Loucy (cell line): ENCODE data around the gene H1-8.

ENCODE experiments used
- H2AFZ ChIP-seq: fragments of 200-600 bp; sonication (generic); 2 replicates; pipeline ENCODE4 v1.6.0; 2016; ENCODE audit warnings: antibody characterized with exemption, mild to moderate bottlenecking, low read length, moderate library complexity
- H3F3A ChIP-seq: fragments of 200-600 bp; 2 replicates; pipeline ENCODE4 v1.6.0; 2016; ENCODE audit warnings: antibody characterized with exemption, low read depth, mild to moderate bottlenecking
- H3K27me3 ChIP-seq: fragments of 200-600 bp; sonication (generic); 2 replicates; pipeline ENCODE4 v1.6.1; 2014; ENCODE audit warnings: low read length, mild to moderate bottlenecking; ENCODE audit not compliant: insufficient read depth, poor library complexity, severe bottlenecking
- H3K36me3 ChIP-seq: fragments of 200-600 bp; sonication (generic); 2 replicates; pipeline ENCODE4 v1.6.1; 2016; ENCODE audit warnings: low read length; ENCODE audit not compliant: insufficient read depth
- H3K4me1 ChIP-seq: fragments of 200-600 bp; sonication (generic); 2 replicates; pipeline ENCODE4 v1.5.1; 2014; ENCODE audit warnings: low read length, mild to moderate bottlenecking; ENCODE audit not compliant: insufficient read depth, poor library complexity, severe bottlenecking
- H3K4me2 ChIP-seq: fragments of 200-600 bp; sonication (generic); 2 replicates; pipeline ENCODE4 v1.6.0; 2014; ENCODE audit warnings: antibody characterized with exemption, low read length, low read depth, mild to moderate bottlenecking; ENCODE audit not compliant: poor library complexity, severe bottlenecking
- H3K4me3 ChIP-seq: fragments of 200-600 bp; sonication (generic); 2 replicates; pipeline ENCODE4 v1.5.1; 2014; ENCODE audit warnings: low read length, mild to moderate bottlenecking, mixed read lengths; ENCODE audit not compliant: poor library complexity, severe bottlenecking
- H3K79me2 ChIP-seq: fragments of 200-600 bp; sonication (generic); 2 replicates; pipeline ENCODE4 v1.6.1; 2014; ENCODE audit warnings: low read length; ENCODE audit not compliant: insufficient read depth
- H3K9ac ChIP-seq: fragments of 200-600 bp; sonication (generic); 2 replicates; pipeline ENCODE4 v1.6.0; 2014; ENCODE audit warnings: mild to moderate bottlenecking, low read depth, low read length, moderate library complexity; ENCODE audit not compliant: poor library complexity, severe bottlenecking
- H3K9me2 ChIP-seq: fragments of 200-600 bp; sonication (generic); replicated peaks from 2 replicates; pipeline ENCODE4 v1.6.1; 2016; ENCODE audit warnings: low read depth, low read length, mixed read lengths
- H3K9me3 ChIP-seq: fragments of 200-600 bp; sonication (generic); 2 replicates; pipeline ENCODE4 v1.6.1; 2014; ENCODE audit warnings: mild to moderate bottlenecking, antibody characterized with exemption, low read length, low read depth; ENCODE audit not compliant: insufficient read depth
- H4K20me1 ChIP-seq: fragments of 200-600 bp; sonication (generic); 2 replicates; pipeline ENCODE4 v1.6.0; 2014; ENCODE audit warnings: antibody characterized with exemption, low read length, mild to moderate bottlenecking; ENCODE audit not compliant: insufficient read depth, poor library complexity, severe bottlenecking
- EZH2phosphoT487 ChIP-seq: fragments of 200-600 bp; IDR thresholded peaks from 2 replicates; pipeline ENCODE4 v1.6.1; 2018; ENCODE audit warnings: antibody characterized with exemption, mild to moderate bottlenecking, moderate library complexity, borderline replicate concordance
- TF ChIP-seq, protein P1 (sequence below): fragments of 200-600 bp; sonication (generic); conservative IDR thresholded peaks from 2 replicates; pipeline ENCODE4 v1.5.1; 2014; ENCODE audit warnings: mild to moderate bottlenecking, antibody characterized with exemption, low read length

Gene H1-8

GRCh38 chr3:129562803-129563202, 19.8 kb downstream of the H1-8 start:
- TF ChIP-seq, protein P1, sequence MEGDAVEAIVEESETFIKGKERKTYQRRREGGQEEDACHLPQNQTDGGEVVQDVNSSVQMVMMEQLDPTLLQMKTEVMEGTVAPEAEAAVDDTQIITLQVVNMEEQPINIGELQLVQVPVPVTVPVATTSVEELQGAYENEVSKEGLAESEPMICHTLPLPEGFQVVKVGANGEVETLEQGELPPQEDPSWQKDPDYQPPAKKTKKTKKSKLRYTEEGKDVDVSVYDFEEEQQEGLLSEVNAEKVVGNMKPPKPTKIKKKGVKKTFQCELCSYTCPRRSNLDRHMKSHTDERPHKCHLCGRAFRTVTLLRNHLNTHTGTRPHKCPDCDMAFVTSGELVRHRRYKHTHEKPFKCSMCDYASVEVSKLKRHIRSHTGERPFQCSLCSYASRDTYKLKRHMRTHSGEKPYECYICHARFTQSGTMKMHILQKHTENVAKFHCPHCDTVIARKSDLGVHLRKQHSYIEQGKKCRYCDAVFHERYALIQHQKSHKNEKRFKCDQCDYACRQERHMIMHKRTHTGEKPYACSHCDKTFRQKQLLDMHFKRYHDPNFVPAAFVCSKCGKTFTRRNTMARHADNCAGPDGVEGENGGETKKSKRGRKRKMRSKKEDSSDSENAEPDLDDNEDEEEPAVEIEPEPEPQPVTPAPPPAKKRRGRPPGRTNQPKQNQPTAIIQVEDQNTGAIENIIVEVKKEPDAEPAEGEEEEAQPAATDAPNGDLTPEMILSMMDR = no peak
- TF ChIP-seq EZH2phosphoT487 = no peak
- Histone ChIP-seq H3K4me2 (no peak overlapping the region), H3K4me1 (peaks cover 15% of the 10 kb centered on the region), H3K4me3 (no peak overlapping the region), H3F3A (no peaks in the 10 kb centered on the region), H4K20me1 (no peaks in the 10 kb centered on the region), H3K9me2 (no peaks in the 10 kb centered on the region), H3K27me3 (no peaks in the 10 kb centered on the region), H3K36me3 (peaks cover 25% of the 10 kb centered on the region; the same call in 1 of the 2 replicates), H3K9ac (no peak overlapping the region), H3K9me3 (no peaks in the 10 kb centered on the region), H3K79me2 (no peaks in the 10 kb centered on the region), H2AFZ (no peak overlapping the region)

DNA sequence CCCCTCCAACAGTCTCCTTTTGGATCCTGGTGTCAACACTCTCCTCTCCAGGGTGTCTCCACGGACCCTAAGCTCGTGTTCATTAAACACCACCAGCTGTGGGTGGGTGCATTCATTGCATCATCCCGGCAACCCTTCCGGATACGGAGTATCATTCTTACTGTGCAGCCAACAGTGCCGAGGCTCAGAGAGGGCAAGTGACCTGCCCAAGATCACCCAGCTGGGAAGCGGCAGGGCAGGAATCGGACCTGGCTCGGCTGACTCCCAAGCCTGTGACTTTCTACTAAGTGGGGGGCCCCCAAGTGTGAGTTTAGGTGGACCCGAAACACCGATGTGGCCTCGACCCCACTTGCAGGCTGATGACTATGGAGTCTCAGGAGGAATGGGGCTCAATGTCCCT, 20.4 kb downstream of the H1-8 start:
- H3F3A ChIP-seq = no peaks in the 10 kb centered on the region
- H3K36me3 ChIP-seq = peaks cover 20% of the 10 kb centered on the region; the same call in 1 of the 2 replicates
- no peak overlapping the region for H3K4me2 ChIP-seq
- no peaks in the 10 kb centered on the region for H3K9me3 ChIP-seq
- H3K4me3 ChIP-seq = no peak overlapping the region
- no peaks in the 10 kb centered on the region for H3K9me2 ChIP-seq
- H3K79me2 ChIP-seq = no peaks in the 10 kb centered on the region
- H3K4me1 ChIP-seq = peaks cover 12% of the 10 kb centered on the region
- H2AFZ ChIP-seq = no peak overlapping the region
- H3K27me3 ChIP-seq = no peaks in the 10 kb centered on the region
- no peaks in the 10 kb centered on the region for H4K20me1 ChIP-seq
- no peak overlapping the region for H3K9ac ChIP-seq
- no peak for TF ChIP-seq EZH2phosphoT487
- TF ChIP-seq, protein P1 = no peak

DNA sequence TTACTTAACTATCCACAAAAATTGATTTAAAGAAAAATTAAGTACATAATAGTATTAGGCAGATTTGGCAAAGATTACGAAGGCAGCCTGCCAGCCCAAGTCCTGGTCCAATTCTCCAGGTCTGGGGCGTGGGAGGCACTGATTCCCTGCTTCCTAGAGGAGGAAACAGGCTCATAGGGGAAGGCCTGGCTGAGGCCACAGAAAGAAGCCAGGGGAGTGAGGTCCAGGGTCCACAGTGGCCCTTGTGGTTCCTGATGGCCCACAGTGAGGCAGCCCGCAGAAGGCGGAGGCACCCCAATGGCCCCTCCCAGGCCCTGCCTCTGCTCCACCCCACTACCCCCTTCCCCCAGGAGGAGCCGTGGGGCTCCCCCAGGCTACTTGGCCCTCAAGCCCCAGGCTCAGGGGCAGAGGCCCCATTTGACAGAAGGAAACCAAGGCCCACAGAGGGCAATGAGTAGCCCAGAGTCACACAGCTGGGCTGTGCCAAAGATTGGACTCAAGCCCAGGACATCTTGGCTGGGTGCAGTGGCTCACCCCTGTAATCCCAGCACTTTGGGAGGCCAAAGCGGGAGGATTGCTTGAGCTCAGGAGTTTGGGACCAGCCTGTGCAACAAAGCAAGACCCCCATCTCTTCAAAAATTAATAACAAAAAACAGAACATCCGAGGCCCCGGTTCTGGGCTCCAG, 21.0 kb downstream of the H1-8 start:
- no peaks in the 10 kb centered on the region for H3K9me3 ChIP-seq
- peaks cover 19% of the 10 kb centered on the region; the same call in 1 of the 2 replicates for H3K36me3 ChIP-seq
- no peaks in the 10 kb centered on the region for H3K9me2 ChIP-seq
- H3K4me1 ChIP-seq = peaks cover 5% of the 10 kb centered on the region
- no peak overlapping the region for H3K9ac ChIP-seq
- H2AFZ ChIP-seq = no peak overlapping the region
- no peak for TF ChIP-seq EZH2phosphoT487
- TF ChIP-seq, protein P1 = no peak
- no peaks in the 10 kb centered on the region for H3F3A ChIP-seq
- H3K27me3 ChIP-seq = no peaks in the 10 kb centered on the region
- H4K20me1 ChIP-seq = no peaks in the 10 kb centered on the region
- H3K79me2 ChIP-seq = no peaks in the 10 kb centered on the region
- H3K4me3 ChIP-seq = no peak overlapping the region
- H3K4me2 ChIP-seq = no peak overlapping the region
